Caki2 (cell line): ENCODE data around the gene TBX1. TPM values are rescaled to one million over a fixed set of nuclear protein-coding genes. Genes with fewer than 3 reads are reported as not detected.
A peak's percentile ranks its signal among the peaks of the same experiment; 100 is the strongest.

Experiments used
- DNase-seq: peaks from one replicate; pipeline ENCODE4 v3.0.0-alpha.2; 2015; ENCODE audit warnings: low read depth
- in situ Hi-C: cut with HindIII; loops from 2 replicates; pipeline ENCODE4 v1.10.0; 2016; ENCODE audit warnings: low sequenced_read_pairs, low pct_unique_long_range_greater_than_20kb, mixed read lengths
- total RNA-seq: library from RNA; depleted of rRNA; stranded (reverse); fragments of >200 nt; shearing (Covaris generic); gene quantifications from 2 replicates; pipeline ENCODE4 v1.2.3, GENCODE V29; 2014; ENCODE audit warnings: low replicate concordance

Gene TBX1
- total RNA-seq, 1 experiment from 2014 or later: 0.68 TPM

DNA sequence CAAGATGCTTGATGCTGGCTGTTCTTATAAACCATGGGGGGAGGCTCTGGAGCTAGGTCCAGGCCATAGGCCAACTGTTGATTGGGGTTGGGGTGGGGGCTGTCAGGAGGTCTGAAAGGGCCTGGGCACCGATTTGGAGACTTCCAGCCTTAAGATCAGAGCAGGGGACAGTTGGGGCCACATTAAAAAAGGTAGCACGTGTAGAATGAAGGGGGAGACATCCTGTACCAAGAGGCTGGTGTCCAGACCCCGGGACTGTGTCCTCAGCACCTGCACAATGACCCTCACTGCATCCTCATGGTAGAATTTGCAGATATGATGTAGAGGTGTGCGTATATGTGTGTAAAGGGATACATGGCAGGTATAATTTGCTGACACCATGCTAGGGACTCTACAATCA, 12.4 kb upstream of the TBX1 start:
- no peak for DNase-seq
- in situ Hi-C loops: no loop called here

GRCh38 chr22:19748991-19749664, 11.4 kb upstream of the TBX1 start:
- DNase-seq: no peak
- in situ Hi-C loops: no loop called here

GRCh38 chr22:19749876-19750275, 10.7 kb upstream of the TBX1 start:
- in situ Hi-C loops: loop anchor here (10.0 kb wide), 2 partner anchors 85 to 175 kb away; no protein-coding TSS in a partner anchor
- DNase-seq: no peak

- in situ Hi-C loops: loop anchor here (10.0 kb wide), 2 partner anchors 84 to 174 kb away; no protein-coding TSS in a partner anchor
- no peak for DNase-seq
These were observed 9.8 kb upstream of the TBX1 start for GRCh38 chr22:19750507-19751490.

DNA sequence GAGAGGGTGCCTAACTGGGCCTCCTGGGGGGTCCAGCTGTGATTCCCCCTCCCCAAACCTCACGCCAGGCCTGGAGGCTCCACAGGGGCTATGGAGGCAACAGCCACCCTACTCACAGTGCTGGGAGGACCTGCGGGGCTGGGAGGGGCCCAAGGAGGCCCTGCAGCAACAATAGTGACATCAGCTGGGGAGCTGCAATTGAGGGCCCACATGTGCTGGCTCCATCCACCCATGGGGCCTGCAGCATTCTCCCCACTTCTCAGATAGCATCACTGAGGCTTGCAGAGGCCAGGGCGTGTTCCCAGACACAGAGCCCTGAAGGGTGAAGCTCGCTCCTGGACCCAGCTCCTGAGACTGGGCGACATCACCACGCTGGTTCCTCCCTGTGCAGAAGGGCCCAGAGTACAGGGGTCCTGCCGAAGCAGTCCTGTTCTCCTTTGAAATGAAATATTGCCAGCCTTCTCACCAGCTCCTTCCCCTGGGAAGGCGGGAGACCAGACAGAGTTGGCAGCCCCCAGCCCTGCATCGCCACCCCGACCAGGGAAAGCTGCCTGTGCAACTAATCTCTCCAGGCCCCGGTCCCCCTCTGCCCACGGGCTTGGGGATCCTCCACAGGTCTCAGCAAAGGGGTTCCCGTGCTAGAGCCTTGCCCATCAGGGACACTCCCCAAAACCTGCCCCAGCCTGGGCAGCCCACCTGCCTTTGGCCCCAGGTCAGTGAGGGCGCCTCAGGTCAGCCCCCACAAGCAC, 8.9 kb upstream of the TBX1 start:
- DNase-seq: no peak
- in situ Hi-C loops: loop anchor here (10.0 kb wide), 2 partner anchors 83 to 173 kb away; no protein-coding TSS in a partner anchor

DNA sequence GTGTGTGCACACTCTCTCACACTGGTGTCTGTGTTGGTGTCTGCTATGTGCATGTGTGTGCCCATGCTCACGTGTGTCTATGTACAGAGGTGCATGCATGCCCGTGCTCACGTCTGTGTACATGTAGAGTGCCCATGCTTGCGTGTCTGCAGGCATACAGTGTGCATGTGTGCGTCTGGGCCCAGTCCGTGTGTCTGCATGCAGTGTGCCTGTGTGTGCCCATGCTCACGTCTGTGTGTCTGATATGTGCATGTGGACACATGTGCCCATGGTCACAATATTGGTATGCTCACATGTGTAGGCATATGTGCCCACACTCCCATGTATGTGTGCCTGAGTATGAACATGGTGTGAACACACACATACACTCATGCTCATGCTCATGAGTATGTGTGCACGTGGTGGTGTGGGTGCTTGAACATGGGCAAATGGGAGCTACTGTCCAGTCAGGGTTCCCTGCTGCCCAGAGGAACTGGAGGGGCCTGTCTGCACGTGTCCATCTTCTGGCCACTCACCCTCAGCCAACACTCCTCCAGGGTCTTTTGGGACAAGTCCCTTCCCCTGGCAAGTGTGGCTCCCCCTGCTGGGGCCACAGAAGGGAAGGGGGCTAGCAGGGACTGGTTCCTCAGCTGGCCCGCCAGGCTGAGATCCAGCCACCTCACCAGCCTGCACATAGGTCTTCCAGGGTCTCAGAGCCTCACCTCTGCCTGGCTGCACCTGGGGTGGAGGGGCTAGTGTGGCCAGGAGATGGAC, 7.3 kb upstream of the TBX1 start:
- in situ Hi-C loops: loop anchor here (10.0 kb wide), 2 partner anchors 82 to 172 kb away; no protein-coding TSS in a partner anchor
- DNase-seq: no peak

DNA sequence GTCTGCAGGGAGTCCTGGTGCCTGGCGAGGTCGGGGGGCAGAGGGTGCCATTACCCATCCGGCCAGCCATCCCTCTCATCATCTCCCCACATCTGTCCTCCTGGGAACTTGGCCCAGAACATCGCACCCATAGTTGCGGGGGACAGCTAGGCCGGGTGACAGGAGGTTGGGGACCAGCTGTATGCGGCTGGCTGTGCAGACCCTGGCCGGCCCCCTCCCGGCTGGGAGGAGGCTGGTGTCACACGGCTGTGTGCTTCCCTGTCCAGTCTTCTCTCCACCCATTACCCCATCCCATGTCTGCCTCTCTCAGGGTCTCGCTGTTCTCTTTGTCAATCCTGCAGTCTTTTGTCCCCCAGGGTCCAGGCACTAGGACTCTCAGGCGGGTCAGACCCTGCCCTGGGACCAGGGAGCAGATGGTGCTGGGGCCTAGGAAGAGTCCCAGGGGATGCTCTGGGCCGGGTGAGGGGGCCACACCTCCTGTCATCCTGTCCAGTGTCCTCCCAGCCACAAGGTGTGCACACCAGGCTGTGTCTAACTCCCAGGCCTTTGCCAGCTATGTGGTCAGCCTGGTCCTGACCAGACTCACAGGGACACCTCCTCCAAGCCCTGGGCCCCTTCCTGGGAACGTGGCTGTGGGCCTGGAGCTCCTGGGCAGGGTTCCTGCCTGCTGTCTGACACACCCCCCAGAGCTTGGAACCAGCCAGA, 6.4 kb upstream of the TBX1 start:
- in situ Hi-C loops: loop anchor here (10.0 kb wide), 2 partner anchors 81 to 171 kb away; no protein-coding TSS in a partner anchor
- DNase-seq: no peak

DNA sequence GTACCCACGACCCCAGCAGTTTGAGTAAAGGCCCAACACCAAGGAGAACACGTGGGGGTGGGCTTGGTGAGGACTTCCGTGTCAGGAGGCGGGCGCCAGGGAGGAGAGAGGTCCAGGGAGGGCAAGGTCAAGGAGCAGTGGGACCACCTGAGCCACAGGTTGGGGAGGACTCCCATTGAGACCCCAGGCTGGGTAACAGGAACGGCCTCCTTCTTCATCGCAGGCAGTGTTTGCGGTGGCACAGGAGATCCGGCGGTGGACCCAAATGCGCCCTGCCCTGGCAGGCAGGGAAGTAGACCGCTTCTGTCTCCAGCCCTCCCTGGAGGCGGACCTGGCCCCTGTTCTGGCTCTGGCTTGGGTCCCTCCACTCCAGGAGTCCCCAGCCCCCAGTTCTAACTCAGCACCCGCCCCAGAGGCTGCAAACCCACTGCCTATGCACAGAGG, 5.9 kb upstream of the TBX1 start:
- DNase-seq: no peak
- in situ Hi-C loops: loop anchor here (10.0 kb wide), 2 partner anchors 80 to 170 kb away; no protein-coding TSS in a partner anchor

DNA sequence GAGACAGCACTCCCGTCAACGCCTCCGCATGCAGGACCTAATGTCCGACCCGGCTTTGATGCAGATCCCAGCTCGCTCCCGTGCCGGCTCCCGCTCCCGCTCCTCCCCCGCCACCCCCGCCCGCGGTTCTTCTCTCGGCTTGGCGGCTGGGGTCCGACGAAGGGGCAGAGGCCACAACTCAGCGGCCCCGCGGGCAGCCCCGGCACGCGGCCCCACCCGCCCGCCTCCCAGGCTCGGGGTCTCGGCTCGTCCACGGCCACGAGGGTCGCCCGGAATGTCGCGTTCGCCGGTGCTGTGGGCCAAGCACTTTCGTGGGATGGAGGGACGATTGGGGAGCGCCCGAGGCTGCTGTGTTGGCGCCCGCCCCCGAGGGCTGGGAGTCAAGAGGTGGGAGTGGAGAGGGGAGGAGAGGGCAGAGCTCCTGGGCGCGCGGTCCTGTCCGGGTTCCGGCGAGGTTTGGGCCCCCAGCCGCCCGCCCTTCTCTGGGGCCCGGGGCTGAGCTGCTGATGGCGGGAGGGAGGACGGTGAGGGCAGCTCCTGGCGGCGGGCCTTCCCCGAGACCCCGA, 5.3 kb upstream of the TBX1 start:
- in situ Hi-C loops: loop anchor here (10.0 kb wide), 2 partner anchors 80 to 170 kb away; no protein-coding TSS in a partner anchor
- DNase-seq: no peak

DNA sequence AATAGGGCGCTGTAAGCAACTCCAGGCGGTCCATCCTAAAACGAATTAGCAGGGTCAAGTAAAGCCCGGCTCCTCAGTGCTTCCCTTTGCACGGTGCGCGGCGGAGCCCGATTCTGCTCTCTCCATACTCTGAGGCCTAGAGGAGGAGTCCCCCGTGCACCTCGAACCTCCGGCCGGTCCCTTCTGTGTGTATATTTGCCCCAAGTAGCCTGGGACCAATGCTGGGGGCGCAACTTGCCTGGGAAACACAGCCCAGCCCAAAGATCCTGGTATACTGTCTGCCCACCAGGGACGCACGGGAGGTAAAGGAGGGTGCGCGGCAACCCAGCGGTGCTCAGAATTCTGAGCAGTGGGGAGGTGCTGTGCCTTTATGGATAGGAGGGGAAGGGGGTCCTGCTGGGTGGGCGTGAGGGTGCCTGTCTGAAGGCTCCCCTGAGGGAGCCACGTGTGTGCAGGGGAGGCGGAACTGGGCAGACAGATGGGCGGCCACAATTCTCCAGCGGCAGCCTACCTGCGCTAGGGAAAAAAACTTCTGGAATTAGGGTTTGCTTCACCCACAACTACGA, 4.8 kb upstream of the TBX1 start:
- in situ Hi-C loops: loop anchor here (10.0 kb wide), 2 partner anchors 79 to 169 kb away; no protein-coding TSS in a partner anchor
- no peak for DNase-seq

DNA sequence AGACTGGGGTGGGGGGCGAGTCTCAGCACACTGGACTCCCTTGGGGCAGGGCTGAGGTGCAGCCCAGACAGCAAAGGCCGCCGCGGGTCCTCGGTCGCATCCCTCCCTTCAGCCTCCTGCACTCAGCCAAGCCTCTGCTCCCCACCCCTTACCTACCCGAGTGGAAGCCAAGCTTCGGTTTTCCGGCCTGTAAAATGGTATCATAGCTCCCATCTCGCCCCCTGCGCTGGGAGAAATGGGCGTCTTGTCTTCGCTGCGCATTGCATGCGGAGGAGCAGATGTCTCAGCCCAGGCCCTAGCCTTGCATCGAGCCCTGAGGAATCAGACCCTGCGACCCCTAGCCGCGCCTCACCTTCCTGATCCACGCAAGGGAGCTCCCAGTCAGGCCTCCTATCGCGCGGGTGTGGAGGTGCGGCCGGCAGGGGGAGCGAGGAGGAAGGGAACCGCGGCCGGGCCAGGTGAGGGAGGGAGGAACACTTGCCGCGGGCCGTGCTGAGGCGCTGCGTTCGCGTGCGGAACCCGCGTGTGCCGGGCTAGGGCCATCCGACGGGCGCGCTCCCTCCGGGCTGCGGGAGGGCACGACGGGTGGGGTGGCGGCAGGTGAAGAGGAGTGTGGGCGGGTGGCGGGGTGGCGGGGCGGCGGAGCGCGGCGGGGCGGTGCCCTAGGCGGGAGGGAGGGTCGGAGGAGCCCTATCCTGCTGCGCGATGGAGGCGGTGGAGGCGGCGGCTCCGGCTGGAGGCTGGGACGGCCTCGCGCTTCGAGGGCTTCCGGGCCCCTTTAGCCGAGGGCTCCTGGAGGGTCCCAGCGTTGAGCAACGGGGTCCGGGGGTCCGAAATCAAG, 4.1 kb upstream of the TBX1 start:
- peak; percentile 56 for DNase-seq
- in situ Hi-C loops: loop anchor here (10.0 kb wide), 2 partner anchors 78 to 168 kb away; no protein-coding TSS in a partner anchor

GRCh38 chr22:19757140-19757984, 3.2 kb upstream of the TBX1 start:
- DNase-seq: no peak
- in situ Hi-C loops: loop anchor here (10.0 kb wide), 2 partner anchors 77 to 167 kb away; no protein-coding TSS in a partner anchor

GRCh38 chr22:19757985-19758895, 2.3 kb upstream of the TBX1 start:
- DNase-seq: no peak
- in situ Hi-C loops: loop anchor here (10.0 kb wide), 2 partner anchors 77 to 167 kb away; no protein-coding TSS in a partner anchor
